Medulla oblongata (tissue), 1 donor: Measurements from ENCODE around the gene PDSS2.
"Not testable (repeated sequence)": the region's sequence is repeated elsewhere in the genome, so short reads cannot be mapped to it uniquely, and the experiment has no call there.

Experiments used
- DNase-seq: peaks from one replicate; pipeline ENCODE4 v3.0.0-alpha.2; 2015; ENCODE audit errors: extremely low spot score

Gene PDSS2

DNA sequence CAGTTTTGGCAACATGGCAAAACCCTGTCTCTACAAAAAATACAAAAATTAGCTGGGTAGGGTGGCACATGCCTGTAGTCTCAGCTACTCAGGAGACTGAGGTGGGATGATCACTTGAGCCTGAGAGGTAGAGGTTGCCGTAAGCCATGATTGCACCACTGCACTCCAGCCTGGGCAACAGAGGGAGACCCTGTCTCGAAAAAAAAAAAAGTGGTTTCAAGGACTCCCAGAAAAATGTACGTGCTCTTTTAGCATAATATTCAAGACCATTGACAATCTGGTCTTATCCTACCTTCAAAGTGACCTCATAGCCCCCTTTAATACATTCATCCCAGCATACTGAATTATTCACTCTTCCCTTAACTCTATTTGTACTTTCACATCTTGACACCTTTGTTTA is 16.0 kb upstream of the PDSS2 start:
- DNase-seq: not testable (repeated sequence)

DNA sequence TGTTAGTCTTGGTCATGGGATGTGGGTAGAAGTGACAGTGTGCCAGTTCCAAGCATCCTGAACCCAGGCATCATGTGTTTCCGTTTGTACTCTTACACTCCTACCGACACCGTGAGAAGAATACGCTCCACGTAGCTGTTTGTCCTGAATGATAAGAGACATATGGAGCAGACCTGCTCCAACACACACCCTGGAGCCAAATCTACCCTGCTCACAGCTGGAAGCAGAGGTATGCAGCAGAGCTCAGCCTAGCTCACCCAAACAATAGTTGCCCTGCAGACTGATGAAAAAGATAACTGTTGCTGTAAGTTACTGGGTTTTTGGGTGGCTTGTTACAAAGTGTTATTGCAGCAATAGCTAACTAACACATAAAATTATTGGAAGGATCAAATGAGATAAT is 14.3 kb upstream of the PDSS2 start:
- no peak for DNase-seq

DNA sequence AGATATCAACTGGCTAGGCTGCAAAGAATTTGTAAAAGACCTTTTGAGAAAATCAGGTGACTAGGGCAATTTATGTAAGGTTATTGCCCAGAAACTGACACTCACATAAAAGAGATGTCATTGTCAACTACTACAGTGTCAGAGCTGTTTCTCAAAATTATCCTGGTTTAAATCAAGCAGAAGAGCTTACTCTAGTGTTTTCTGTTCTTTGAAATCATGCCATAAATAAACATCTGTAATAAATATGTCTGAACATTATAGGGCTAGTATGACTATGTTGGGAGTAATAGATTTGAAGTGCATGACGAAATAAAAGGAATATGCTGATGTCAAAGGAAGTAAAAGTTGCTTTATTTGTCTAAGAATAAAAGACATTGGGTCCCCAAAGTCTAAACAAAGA is 11.0 kb upstream of the PDSS2 start:
- DNase-seq: no peak

DNA sequence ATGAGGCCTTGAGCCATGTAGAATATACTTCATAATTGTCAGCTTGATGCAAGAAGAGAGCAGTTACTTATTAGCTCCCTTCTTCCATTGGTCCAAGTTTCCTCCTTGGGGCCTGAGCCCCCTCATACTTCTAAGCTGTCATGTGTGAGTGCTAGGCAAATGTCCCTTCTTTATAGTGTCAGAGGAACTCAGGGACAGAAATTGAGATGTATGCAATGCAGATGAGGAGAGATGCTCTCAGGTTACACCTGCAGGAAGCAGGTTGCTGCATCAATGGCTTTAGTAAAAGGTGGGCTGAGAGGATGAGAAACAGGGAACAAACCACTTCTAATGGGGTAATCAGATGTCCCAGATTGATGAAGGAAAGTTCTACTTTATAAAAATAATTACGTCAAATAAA is 6.7 kb upstream of the PDSS2 start:
- DNase-seq: no peak

GRCh38 chr6:107460083-107460631 is 793 bp upstream of the PDSS2 start:
- DNase-seq: peak; percentile 51

GRCh38 chr6:107458672-107459282 is 587 bp downstream of the PDSS2 start:
- peak; percentile 20 for DNase-seq

DNA sequence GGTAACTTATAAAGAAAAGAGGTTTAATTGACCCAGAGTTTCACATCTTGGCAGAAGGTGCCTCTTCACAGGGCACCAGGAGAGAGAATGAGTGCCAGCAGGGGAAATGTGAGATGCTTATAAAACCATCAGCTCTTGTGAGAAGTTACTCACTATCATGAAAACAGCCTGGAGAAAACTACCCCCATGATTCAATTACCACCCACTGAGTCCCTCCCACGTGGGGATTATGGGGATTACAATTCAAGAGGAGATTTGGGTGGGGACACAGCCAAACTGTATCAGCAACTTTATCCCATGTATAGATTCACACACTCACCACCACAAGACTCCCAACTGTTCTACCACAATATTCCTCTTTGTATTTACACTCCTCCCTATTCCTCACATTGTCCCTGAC is 10.6 kb downstream of the PDSS2 start:
- DNase-seq: no peak

DNA sequence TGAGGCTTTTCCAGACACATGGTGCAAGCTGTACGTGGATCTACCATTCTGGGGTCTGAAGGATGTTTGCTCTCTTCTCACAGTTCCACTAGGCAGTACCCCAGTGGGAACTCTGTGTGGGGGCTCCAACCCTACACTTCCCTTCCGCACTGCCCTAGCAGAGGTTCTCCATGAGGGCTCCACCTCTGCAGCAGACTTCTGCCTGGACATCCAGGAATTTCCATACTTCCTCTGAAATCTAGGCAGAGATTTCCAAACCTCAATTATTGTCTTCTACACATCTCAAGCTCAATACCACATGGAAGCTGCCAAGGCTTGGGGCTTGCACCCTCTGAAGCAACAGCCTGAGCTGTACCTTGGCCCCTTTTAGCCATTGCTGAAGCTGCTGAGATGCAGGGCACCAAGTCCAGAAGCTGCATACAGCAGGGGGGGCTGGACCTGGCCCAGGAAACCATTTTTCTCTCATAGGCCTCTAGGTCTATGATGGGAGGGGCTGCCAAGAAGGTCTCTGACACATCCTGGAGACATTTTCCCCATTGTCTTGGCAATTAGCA is 11.6 kb downstream of the PDSS2 start:
- no peak for DNase-seq

DNA sequence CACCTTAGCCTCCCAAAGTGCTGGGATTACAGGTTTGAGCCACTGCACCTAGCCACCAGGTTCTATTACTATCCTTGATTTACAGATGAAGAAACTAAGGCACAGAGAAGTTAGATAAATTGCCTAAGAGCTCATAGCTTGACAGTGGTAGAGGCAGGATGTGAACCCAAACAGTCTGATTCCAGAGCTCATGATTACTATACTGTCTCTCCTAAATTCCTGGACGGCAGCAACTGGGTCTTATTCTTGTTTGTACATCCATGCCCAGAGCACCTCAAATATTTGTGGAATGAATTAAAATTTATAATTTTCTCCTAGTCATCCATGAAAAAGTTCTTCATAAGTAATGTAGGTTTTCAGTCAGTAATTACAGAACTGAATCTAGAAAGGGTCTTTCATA is 15.1 kb downstream of the PDSS2 start:
- DNase-seq: no peak

- no peak for DNase-seq
These were observed 15.6 kb downstream of the PDSS2 start for GRCh38 chr6:107443608-107444267.

GRCh38 chr6:107442938-107443607 is 16.3 kb downstream of the PDSS2 start:
- DNase-seq: no peak

- DNase-seq: no peak
These were observed 17.7 kb downstream of the PDSS2 start for GRCh38 chr6:107441682-107442081.

GRCh38 chr6:107440936-107441335 is 18.4 kb downstream of the PDSS2 start:
- DNase-seq: no peak

DNA sequence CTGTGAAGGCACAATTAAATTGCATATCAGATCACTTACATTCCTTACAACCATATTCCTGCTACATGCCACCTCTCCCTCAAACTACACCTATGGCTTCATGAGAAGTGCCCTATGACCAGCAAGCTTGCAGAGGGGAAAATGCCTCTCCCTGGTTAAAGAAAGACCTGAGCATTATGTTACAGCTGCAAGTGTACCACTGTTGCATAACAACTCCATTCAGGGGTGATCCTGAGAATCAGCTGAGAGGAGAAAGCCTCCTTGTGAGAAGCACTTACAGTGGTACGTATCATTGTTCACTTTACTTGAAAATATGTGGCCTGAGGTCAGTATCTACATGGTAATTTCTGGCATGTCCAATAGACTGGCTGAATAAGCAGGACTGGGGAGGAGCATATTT is 20.0 kb downstream of the PDSS2 start:
- DNase-seq: no peak

DNA sequence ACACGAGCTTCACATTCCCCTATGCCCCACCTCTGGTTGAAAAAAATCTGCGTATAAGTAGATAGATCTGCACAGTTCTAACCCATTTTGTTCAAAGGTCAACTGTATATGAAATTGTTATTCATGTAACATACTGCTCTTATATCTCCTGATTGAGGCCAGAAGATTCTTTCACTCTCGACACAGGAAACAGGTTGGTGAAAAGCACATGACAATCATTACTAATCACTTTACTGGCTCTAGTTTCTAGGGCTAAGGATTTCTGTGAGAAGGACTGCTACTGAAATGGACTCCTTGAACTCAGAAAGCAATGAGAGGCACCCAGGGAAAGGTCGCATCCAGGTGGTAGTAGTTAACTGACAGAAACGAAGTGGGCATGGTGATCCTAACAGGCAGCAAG is 21.7 kb downstream of the PDSS2 start:
- DNase-seq: no peak

DNA sequence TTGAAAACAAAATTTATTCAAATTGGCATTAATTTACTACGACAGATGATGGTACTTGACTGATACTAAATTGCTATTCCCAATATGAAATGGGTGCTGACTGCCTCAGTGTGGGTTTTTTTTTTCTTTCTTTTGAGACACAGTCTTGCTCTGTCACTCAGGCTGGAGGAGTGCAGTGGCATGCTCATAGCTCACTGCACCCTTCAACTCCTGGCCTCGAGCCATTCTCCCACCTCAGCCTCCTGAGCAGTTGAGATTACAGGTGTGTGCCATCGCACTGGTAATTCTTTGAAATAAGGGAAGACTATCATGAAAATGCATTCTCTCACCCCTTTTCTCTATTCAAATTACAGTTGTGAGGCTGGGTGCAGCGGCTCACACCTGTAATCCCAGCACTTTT is 22.5 kb downstream of the PDSS2 start:
- DNase-seq: no peak

DNA sequence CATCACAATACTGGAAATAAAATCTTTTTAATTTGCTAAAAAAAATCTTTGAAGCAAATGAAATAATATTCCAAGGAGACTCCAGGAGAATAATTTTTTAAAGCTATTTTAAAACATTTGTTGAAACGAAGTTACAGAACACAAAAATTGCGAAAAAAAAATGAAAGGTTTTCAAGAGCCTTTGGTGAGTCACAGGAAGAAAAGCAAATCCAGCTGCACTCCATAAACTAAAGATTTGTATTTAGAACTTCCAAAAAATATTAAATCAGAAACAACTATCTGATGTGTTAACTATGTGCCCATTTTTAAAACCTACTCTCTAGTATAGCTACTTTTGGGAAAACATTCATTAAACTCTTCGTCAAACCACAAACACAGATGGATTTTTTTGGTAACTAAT is 23.6 kb downstream of the PDSS2 start:
- DNase-seq: no peak

- no peak for DNase-seq
These were observed 24.6 kb downstream of the PDSS2 start for GRCh38 chr6:107434812-107435211.

GRCh38 chr6:107425951-107426350 is 33.4 kb downstream of the PDSS2 start:
- not testable (repeated sequence) for DNase-seq

- DNase-seq: no peak
These were observed 35.8 kb downstream of the PDSS2 start for GRCh38 chr6:107423474-107423990.

DNA sequence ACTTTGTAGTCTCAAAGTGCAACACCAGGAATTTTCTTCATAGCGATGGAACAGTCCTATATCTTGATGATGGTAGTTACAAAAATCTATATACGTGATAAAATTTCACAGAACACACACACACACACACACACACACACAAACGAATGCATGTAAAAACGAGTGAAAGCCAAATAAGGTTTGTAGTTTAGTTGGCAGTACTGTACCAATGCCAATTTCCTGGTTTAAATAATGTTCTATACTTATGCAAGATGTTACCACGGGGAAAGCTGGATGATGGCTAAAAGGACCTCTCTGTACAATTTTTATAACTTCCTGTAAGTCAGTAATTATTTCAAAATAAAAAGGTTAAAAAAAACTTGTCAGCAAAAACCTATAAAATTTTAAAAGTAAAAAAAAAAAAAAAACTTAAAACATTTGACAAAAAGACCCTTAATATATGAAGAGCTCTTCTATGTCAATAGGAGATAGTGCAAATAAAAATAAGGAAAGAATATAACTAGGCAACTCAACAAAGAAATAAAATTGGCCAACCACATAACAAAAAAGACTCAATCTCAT is 37.6 kb downstream of the PDSS2 start:
- no peak for DNase-seq

DNA sequence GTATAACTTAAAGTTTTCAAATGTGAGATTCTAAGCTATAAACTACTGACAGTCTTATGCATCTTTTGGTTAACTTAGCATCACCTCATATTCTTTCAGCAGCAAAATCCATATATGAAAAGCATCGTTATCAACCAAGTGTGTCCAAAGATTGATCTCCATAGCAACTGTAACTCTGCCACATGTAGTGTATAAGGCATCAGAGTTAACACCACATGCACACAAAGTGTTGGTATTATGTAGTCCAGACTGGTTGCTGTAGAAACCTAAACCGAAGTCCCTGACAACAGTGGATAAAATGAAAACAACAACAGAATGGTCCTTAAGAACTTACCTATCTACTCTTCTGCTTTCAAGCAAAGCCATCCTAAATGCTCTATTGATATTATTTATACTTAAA is 39.6 kb downstream of the PDSS2 start:
- no peak for DNase-seq
